ENCODE measurements around the gene GNAI3.
"Not testable (repeated sequence)": the region's sequence is repeated elsewhere in the genome, so short reads cannot be mapped to it uniquely, and the experiment has no call there.

The GNAI3 gene

DNA sequence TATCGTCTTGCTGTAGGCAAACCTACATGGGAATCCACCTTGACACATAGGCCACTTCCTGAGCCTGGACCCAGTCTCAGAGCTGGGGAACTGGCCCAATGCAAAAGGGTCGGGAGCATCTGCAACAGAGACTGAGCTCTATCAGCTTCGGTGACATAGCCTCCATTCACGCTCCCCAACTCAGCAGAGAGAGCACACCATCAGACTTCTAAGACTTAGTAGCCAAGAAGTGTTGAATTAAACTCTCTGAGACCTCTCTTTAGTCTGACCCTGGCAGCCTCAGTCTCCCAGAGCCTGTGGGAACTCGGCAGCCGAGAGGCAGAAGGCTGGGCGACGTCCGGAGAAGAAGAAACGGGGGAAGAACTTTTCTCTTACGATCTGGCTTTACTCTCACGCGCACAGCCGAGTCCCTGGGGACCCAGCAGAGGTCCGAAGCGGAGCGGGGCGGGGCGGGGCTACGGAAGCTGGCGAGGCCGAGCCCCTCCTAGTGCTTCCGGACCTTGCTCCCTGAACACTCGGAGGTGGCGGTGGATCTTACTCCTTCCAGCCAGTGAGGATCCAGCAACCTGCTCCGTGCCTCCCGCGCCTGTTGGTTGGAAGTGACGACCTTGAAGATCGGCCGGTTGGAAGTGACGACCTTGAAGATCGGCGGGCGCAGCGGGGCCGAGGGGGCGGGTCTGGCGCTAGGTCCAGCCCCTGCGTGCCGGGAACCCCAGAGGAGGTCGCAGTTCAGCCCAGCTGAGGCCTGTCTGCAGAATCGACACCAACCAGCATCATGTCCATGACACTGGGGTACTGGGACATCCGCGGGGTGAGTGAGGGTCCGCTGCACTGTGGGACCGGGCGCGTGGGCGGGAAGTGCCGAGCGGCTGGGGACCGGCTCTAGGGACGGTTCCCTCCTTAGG is 107.5 kb downstream of the GNAI3 start, which contains the start of gene GSTM4:
Gene GSTM4 (plus strand): TSS at position 485 of the 905 bp plus-strand sequence. CDS start 291 bp downstream, at position 776.
- DNase-seq (ENCODE audit: low read depth), result peak; percentile 53
- TF ChIP-seq, protein P1, sequence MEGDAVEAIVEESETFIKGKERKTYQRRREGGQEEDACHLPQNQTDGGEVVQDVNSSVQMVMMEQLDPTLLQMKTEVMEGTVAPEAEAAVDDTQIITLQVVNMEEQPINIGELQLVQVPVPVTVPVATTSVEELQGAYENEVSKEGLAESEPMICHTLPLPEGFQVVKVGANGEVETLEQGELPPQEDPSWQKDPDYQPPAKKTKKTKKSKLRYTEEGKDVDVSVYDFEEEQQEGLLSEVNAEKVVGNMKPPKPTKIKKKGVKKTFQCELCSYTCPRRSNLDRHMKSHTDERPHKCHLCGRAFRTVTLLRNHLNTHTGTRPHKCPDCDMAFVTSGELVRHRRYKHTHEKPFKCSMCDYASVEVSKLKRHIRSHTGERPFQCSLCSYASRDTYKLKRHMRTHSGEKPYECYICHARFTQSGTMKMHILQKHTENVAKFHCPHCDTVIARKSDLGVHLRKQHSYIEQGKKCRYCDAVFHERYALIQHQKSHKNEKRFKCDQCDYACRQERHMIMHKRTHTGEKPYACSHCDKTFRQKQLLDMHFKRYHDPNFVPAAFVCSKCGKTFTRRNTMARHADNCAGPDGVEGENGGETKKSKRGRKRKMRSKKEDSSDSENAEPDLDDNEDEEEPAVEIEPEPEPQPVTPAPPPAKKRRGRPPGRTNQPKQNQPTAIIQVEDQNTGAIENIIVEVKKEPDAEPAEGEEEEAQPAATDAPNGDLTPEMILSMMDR (IDR thresholded peaks at IDR 0.05; ENCODE audit: insufficient read depth, low read depth, low read length, missing control alignments), result no peak
- peak within 1 kb of the TSS; percentile 72 for H3K4me3 ChIP-seq (ENCODE audit: low read length)

DNA sequence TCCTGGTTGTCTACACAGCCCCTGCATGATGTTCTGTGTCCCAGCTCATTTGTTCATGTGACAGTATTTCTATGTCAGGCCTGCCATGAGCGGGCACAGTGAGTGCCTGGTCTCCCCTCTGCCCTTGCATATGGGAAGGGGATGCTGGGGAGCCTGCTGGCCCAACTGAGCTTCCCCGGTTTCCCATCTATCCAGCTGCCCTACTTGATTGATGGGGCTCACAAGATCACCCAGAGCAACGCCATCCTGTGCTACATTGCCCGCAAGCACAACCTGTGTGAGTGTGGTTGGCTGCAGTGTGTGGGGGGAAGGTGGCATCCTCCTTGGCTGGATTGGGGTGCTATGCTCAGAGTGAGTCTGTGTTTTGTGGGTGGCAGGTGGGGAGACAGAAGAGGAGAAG is 109.0 kb downstream of the GNAI3 start:
- TF ChIP-seq, protein P1 (IDR thresholded peaks at IDR 0.05; ENCODE audit: insufficient read depth, low read depth, low read length, missing control alignments), result no peak
- DNase-seq (ENCODE audit: low read depth), result no peak
- no peak overlapping the region for H3K4me3 ChIP-seq (ENCODE audit: low read length)

DNA sequence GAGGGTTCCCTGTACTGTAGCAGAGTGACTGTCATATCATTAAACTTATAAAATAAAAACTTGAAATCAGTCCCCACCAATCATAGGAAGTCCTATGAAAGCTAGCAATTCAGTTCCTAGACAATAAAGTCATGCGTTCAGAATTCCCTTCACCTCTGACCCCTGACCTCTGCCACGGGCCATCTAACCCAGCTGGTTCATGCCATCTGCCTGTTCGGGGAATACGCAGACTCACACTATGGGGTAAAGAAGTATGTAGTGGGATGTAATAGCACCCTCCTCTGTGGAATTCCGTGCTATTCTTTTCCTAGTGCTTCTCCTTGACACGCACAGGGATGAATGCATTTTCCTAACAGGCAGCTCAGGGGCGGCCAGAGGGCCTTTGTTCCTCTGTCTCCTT is 109.6 kb downstream of the GNAI3 start:
- TF ChIP-seq, protein P1 (IDR thresholded peaks at IDR 0.05; ENCODE audit: insufficient read depth, low read depth, low read length, missing control alignments), result no peak
- DNase-seq (ENCODE audit: low read depth), result no peak

DNA sequence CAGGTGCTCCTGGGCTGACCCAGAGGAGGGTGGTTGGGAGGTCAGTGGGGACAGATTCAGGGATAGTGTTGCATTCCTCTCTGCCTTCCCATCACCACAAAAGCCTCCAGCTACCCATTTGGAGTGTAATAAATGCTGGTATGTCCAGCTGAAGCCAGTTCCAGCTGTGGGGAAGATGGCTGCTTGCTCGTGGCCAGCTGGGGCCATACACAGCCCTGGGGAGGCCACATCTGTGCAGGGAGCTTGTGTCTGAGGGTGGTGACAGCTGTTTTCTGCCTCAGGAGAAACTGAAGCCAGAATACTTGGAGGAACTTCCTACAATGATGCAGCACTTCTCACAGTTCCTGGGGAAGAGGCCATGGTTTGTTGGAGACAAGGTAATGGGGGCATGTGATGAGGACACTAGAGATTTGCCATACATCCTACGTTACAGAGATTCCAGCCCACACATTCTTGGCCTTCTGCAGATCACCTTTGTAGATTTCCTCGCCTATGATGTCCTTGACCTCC is 110.2 kb downstream of the GNAI3 start:
- TF ChIP-seq, protein P1 (IDR thresholded peaks at IDR 0.05; ENCODE audit: insufficient read depth, low read depth, low read length, missing control alignments), result no peak
- no peak for DNase-seq (ENCODE audit: low read depth)
- no peak overlapping the region for H3K4me3 ChIP-seq (ENCODE audit: low read length)

More for the DNA sequence above, 109.6 kb downstream of the GNAI3 start:
- H3K4me3 ChIP-seq (ENCODE audit: low read length), result no peak overlapping the region

DNA sequence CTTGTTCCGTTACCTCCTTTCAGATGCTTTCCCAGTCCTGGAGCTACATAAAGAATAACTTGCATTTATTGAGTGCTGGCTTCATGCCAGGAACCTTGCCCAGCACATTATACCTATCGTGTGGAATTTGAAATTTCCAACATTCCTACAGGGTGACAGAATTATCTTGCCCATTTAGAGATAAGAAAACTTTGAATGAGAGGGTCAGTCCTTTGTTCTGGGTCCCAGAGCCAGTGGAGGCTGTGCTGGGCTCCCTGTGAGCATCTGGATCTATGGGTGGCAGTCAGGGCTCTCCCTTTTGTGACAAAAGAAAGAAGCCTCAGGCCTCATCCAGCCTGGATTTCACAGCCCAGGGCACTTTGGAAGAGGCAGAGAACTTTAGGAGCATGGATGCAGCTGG is 110.7 kb downstream of the GNAI3 start:
- TF ChIP-seq, protein P1 (IDR thresholded peaks at IDR 0.05; ENCODE audit: insufficient read depth, low read depth, low read length, missing control alignments), result no peak
- DNase-seq (ENCODE audit: low read depth), result no peak
- H3K4me3 ChIP-seq (ENCODE audit: low read length), result no peak overlapping the region

DNA sequence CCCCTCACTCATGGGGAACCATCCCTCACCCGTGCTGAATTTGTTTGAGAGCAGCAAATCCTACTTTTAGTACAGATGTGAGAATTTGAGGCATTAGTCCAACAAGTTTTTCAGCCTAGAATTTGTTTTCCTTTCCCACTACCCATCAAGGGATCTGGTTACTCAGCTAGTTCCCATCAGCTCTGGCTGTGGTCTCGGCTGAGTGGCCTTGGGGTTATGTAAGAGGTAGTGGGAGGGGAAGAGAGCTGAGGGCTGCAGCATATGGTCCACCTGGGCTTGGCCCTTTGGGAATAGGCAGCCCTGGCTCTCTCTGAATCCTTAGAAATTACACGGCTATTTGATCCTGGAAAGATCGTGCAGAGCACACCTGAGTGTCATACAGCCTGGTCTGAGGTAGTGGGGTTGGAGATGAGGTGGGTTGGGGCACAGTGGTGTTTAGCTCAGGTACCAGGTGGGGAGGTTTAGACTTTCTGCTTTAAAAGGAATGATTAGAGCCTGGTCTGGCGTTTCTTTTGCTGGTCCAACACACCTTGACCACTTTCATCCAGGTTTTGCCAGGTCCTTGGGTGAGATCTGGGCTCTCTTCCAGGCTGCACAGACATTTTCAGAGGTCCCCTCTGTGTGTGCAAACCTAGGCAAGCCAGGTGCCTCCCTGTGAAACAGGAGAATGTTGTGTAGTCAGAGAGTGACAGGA is 111.7 kb downstream of the GNAI3 start:
- H3K4me3 ChIP-seq (ENCODE audit: low read length), result no peak overlapping the region
- TF ChIP-seq, protein P1 (IDR thresholded peaks at IDR 0.05; ENCODE audit: insufficient read depth, low read depth, low read length, missing control alignments), result no peak

DNA sequence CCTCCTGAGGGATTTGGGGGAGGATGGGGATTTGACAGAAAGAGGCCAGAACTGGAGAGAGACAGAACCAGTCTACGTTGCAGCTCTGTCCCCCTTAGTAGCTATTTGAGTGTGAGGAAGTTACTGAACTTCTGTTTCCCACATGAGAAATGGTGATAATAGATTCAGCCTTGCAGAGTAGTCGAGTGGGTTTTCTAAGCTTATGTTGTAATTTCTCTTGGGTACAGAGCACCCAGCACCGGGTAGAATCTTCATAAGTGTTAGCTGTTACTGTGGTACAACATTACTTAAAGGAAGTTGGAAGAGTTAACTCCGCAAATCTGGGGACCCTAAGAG is 112.2 kb downstream of the GNAI3 start:
- DNase-seq (ENCODE audit: low read depth), result not testable (repeated sequence)

More for the DNA sequence above, 111.7 kb downstream of the GNAI3 start:
- no peak for DNase-seq (ENCODE audit: low read depth)

More for the DNA sequence above, 112.2 kb downstream of the GNAI3 start:
- H3K4me3 ChIP-seq (ENCODE audit: low read length), result not testable (repeated sequence)
